ENCODE results near the gene IGSF3.
"Not testable (repeated sequence)": the region's sequence is repeated elsewhere in the genome, so short reads cannot be mapped to it uniquely, and the experiment has no call there.

- TF ChIP-seq CTCF (conservative IDR thresholded peaks at IDR 0.05); ZFX (IDR thresholded peaks at IDR 0.05): not testable (repeated sequence)
Observed at GRCh38 chr1:116649041-116649440, 18.5 kb downstream of the IGSF3 start.

All from C4-2B (cell line).